Heart right ventricle (tissue), 16 donors: ENCODE measurements around the gene EIF1. TPM values are rescaled to one million over a fixed set of nuclear protein-coding genes. Genes with fewer than 3 reads are reported as not detected.
A peak's percentile ranks its signal among the peaks of the same experiment; 100 is the strongest.

Experiments used
- ATAC-seq, 8 donors: fragments of 200-7000 bp; cut with Tn5 transposase; one replicate each; pipeline ENCODE4 v1.9.1; 2020; ENCODE audit warnings: mild to moderate bottlenecking in 8 of 8, moderate library complexity in 8 of 8, moderate number of reproducible peaks in 1 of 8
- DNase-seq, 2 donors: peaks; one replicate each; pipeline ENCODE4 v3.0.0-alpha.2; 2020
- H3K27ac ChIP-seq, 10 donors: fragments of 200-600 bp; sonication (generic) in 2 of 10; one replicate each; pipeline versions ENCODE4 v1.5.0 to v1.8.0; 2020 to 2022; ENCODE audit warnings: mild to moderate bottlenecking in 3 of 10
- H3K27me3 ChIP-seq, 7 donors: fragments of 200-600 bp; one replicate each; pipeline ENCODE4 v1.8.0; 2021 to 2022; ENCODE audit warnings: mild to moderate bottlenecking in 2 of 7
- H3K36me3 ChIP-seq, 9 donors: fragments of 200-600 bp; sonication (generic) in 1 of 9; one replicate each; pipeline versions ENCODE4 v1.5.0 to v1.8.0; 2020 to 2022; ENCODE audit warnings: mild to moderate bottlenecking in 2 of 9
- H3K4me1 ChIP-seq, 9 donors: fragments of 200-600 bp; sonication (generic) in 1 of 9; one replicate each; pipeline versions ENCODE4 v1.5.0 to v1.8.0; 2020 to 2022; ENCODE audit warnings: mild to moderate bottlenecking in 4 of 9
- H3K4me3 ChIP-seq, 10 donors: fragments of 200-600 bp; sonication (generic) in 2 of 10; one replicate each; pipeline versions ENCODE4 v1.5.0 to v1.8.0; 2020 to 2022; ENCODE audit warnings: mild to moderate bottlenecking in 7 of 10, moderate library complexity in 2 of 10
- H3K9me3 ChIP-seq, 11 donors: fragments of 200-600 bp in 10 of 11; sonication (generic) in 2 of 11; one replicate each; pipeline versions ENCODE4 v1.5.0 to v1.8.0; 2013 to 2022; ENCODE audit warnings: mild to moderate bottlenecking in 2 of 11, control low read depth in 1 of 11, moderate library complexity in 1 of 11
- CTCF ChIP-seq, 9 donors: fragments of 200-600 bp; sonication (generic) in 2 of 9; IDR thresholded peaks; one replicate each; pipeline versions ENCODE4 v1.5.0 to v1.8.0; 2021 to 2022; ENCODE audit warnings: antibody characterized with exemption in 9 of 9, mild to moderate bottlenecking in 5 of 9, moderate library complexity in 1 of 9
- WGBS, 2 donors: extraction: QIAGEN DNeasy Blood & Tissue Kit; methylation state at CpG; one replicate each; pipeline ENCODE4 v1.1.7; 2013; ENCODE audit warnings: inconsistent platforms in 1 of 2; 5-methylcytosine and 5-hydroxymethylcytosine counted together
- intact Hi-C, 10 donors: fragments of 100-400 bp; cut with DNase I; formaldehyde crosslinking; loops; one replicate each; pipeline versions ENCODE4 v1.11.1 to v1.14.2; 2022
- polyA plus RNA-seq, 2 donors: library from polyadenylated mRNA; stranded (reverse); fragments of 200-250 nt; gene quantifications; one replicate each; pipeline ENCODE4 v1.2.3, GENCODE V29; 2013
- total RNA-seq, 10 donors: library from RNA; stranded (reverse); fragmentation: NEBNext Ultra II Directional in 3 of 10; extraction: Animal tissue kit (Norgen Biotek cat#: 25700) in 3 of 10; gene quantifications; one replicate each; pipeline versions ENCODE4 v1.2.1 to v1.2.4, GENCODE V29; 2021 to 2023
- donor health status: Arrhythmogenic right ventricular cardiomyopathy.
- donor health status: ischemic (EF 13 %, LVEDD 7.1; RV severe dilation, severe dysfunction).
- donor health status: healthy with polysubstance abuse.
- donor health status: DM: no; HTN: yes; CAD: no.
- donor health status: DM: no; HTN: no; CAD: no.
- donor health status: ischemic (EF 25% LVEDD 6.9; RV normal size, moderate dysfunction).
- donor health status: ischemic (EF 25% LVEDD 5.7; RV mildly dilated, moderate dysfunction).
- donor health status: healthy.
- donor health status: DM: yes; HTN: yes; CAD: no.
- donor health status: Ischemic cardiomyopathy.
- donor health status: ischemic (EF 35%, LVEDD 5.7; RV mildly dilated, moderate dysfunction).
- donor health status: nonischemic (EF 11% LVEDD 7.7; RV severe dilation, severe dysfunction).
- donor health status: DM: yes; HTN: yes; CAD: no.
- donor health status: PGD.
- donor health status: ischemic (EF 29% LVEDD 5.4; RV normal size, mild dysfunction).
- donor health status: nonischemic (EF 23%, LVEDD 6.1; RV moderate dilation, normal function).

EIF1 gene
- total and polyA plus RNA-seq, 12 donors, result 551 to 1,330 (median 1,272) TPM

- H3K9me3 ChIP-seq, result no peaks in the 10 kb centered on the region
- no peak overlapping the region for H3K4me3 ChIP-seq
- peaks cover 0 to 5% (median 0%) of the 10 kb centered on the region in 9 donors for H3K4me1 ChIP-seq
- TF ChIP-seq CTCF (IDR thresholded peaks at IDR 0.05), result no peak
- no peaks in the 10 kb centered on the region for H3K36me3 ChIP-seq
- no peak for ATAC-seq
- 55 to 64% methylated on average over 8 of the region's 8 CpGs for WGBS, 2 donors
- H3K27me3 ChIP-seq, result no peaks in the 10 kb centered on the region
- no peak overlapping the region for H3K27ac ChIP-seq
- no peak for DNase-seq
- intact Hi-C loops, result loop anchor here (5.0 to 10.0 kb wide), 10 partner anchors 108 to 1045 kb away; no protein-coding TSS in a partner anchor
Measured at GRCh38 chr17:41660221-41660711, 28.4 kb upstream of the EIF1 start.

- Histone ChIP-seq H3K4me1 (peaks cover 0 to 33% (median 14%) of the 10 kb centered on the region in 9 donors), H3K36me3 (no peaks in the 10 kb centered on the region), H3K9me3 (no peaks in the 10 kb centered on the region), H3K27me3 (no peaks in the 10 kb centered on the region), H3K4me3 (no peak overlapping the region), H3K27ac (no peak overlapping the region)
- intact Hi-C loops, result loop anchor here (2.0 to 10.0 kb wide), 15 partner anchors 15 to 1049 kb away; no protein-coding TSS in a partner anchor
- no peak for DNase-seq
- ATAC-seq, result no peak
- 64 to 67% methylated on average over 8 of the region's 8 CpGs for WGBS, 2 donors
- TF ChIP-seq CTCF (IDR thresholded peaks at IDR 0.05), result no peak
Measured at GRCh38 chr17:41663451-41664171, 25.1 kb upstream of the EIF1 start.

GRCh38 chr17:41664172-41664457, 24.6 kb upstream of the EIF1 start:
- 57 to 68% methylated on average over 2 of the region's 2 CpGs for WGBS, 2 donors
- ATAC-seq (no peak), DNase-seq (no peak)
- no peak overlapping the region for H3K4me3 ChIP-seq
- H3K36me3 ChIP-seq, result no peaks in the 10 kb centered on the region
- H3K27ac ChIP-seq, result no peak overlapping the region
- no peaks in the 10 kb centered on the region for H3K27me3 ChIP-seq
- no peaks in the 10 kb centered on the region for H3K9me3 ChIP-seq
- intact Hi-C loops, result loop anchor here (5.0 to 10.0 kb wide), 10 partner anchors 112 to 1049 kb away; no protein-coding TSS in a partner anchor
- peaks cover 0 to 34% (median 14%) of the 10 kb centered on the region in 9 donors for H3K4me1 ChIP-seq
- no peak for TF ChIP-seq CTCF (IDR thresholded peaks at IDR 0.05)

- DNase-seq (no peak), ATAC-seq (no peak)
- no peaks in the 10 kb centered on the region for H3K27me3 ChIP-seq
- H3K4me3 ChIP-seq, result peak overlapping the region; percentile 43 to 68 (median 58)
- 55 to 56% methylated on average over 15 of the region's 15 CpGs for WGBS, 2 donors
- intact Hi-C loops, result loop anchor here (5.0 to 10.0 kb wide), 10 partner anchors 113 to 1050 kb away; no protein-coding TSS in a partner anchor
- H3K9me3 ChIP-seq, result no peaks in the 10 kb centered on the region
- H3K36me3 ChIP-seq, result no peaks in the 10 kb centered on the region
- peaks cover 0 to 34% (median 14%) of the 10 kb centered on the region in 9 donors for H3K4me1 ChIP-seq
- peak overlapping the region in 1 of 10 donors; percentile 89 for H3K27ac ChIP-seq
- no peak for TF ChIP-seq CTCF (IDR thresholded peaks at IDR 0.05)
Measured at GRCh38 chr17:41664587-41665565, 23.8 kb upstream of the EIF1 start.
